ENCODE data around the gene CCL20.

- no peak for TF ChIP-seq CREB1 (IDR thresholded peaks at IDR 0.05; ENCODE audit: low read depth)
- no peak for TF ChIP-seq MAX (IDR thresholded peaks at IDR 0.05)
- no peak for TF ChIP-seq EP300 (IDR thresholded peaks at IDR 0.05; ENCODE audit: borderline replicate concordance)
- no peak for TF ChIP-seq REST (IDR thresholded peaks at IDR 0.05; ENCODE audit: low read depth)
- no peak for TF ChIP-seq TCF12 (IDR thresholded peaks at IDR 0.05; ENCODE audit: low read depth)
Observed at GRCh38 chr2:227785293-227785692, 28.3 kb upstream of the CCL20 start.
